ENCODE results near the gene CNTN4. TPM values are rescaled to one million over a fixed set of nuclear protein-coding genes. Genes with fewer than 3 reads are reported as not detected.

The CNTN4 gene
- total and polyA plus RNA-seq, 2 of the 8 experiments (the other 6 are each of a cell fraction or from before 2014, with no cell fraction given), result 0.41 to 2.2 TPM

- H3K27ac ChIP-seq (ENCODE audit: low read depth, low read length), result no peak overlapping the region
- no peak overlapping the region for H4K91ac ChIP-seq (replicated peaks; ENCODE audit: insufficient read length, low read length)
- H3K4me1 ChIP-seq (replicated peaks in 1 of 4; ENCODE audit: control insufficient read depth in 3 of 4, insufficient read depth in 4 of 4, low read length in 3 of 4), result no peaks in the 10 kb centered on the region
- CTCF ChIA-PET (ENCODE audit: partially characterized antibody), result interaction anchor here (0.6 to 4.9 kb wide), 23 partner anchors 8 to 870 kb away, joined by 3 to 23 read pairs (median 3); no protein-coding TSS in a partner anchor
- no peak overlapping the region for H4K8ac ChIP-seq (ENCODE audit: extremely low read depth, insufficient read depth, low read length)
- H3K79me1 ChIP-seq (ENCODE audit: low read depth, low read length), result no peaks in the 10 kb centered on the region
- H2AFZ ChIP-seq (ENCODE audit: low read length), result no peak overlapping the region
- H3K23ac ChIP-seq (ENCODE audit: insufficient read length), result no peak overlapping the region
- no peaks in the 10 kb centered on the region for H3K27me3 ChIP-seq (replicated peaks in 1 of 4; ENCODE audit: control insufficient read depth in 3 of 4, extremely low read depth in 1 of 4, insufficient read depth in 3 of 4, low read length in 3 of 4)
- H4K20me1 ChIP-seq (replicated peaks in 1 of 2; ENCODE audit: control insufficient read depth in 1 of 2, insufficient read depth in 2 of 2, low read length in 2 of 2), result no peaks in the 10 kb centered on the region
- no peak overlapping the region for H3K18ac ChIP-seq (ENCODE audit: extremely low read depth, low read length)
- no peak overlapping the region for H2BK15ac ChIP-seq (ENCODE audit: low read length)
- H3K56ac ChIP-seq (replicated peaks; ENCODE audit: insufficient read length, low read depth, low read length), result no peak overlapping the region
- no peaks in the 10 kb centered on the region for H3K36me3 ChIP-seq (ENCODE audit: control insufficient read depth in 2 of 4, insufficient read depth in 4 of 4, low read length in 3 of 4)
- H2AK5ac ChIP-seq (ENCODE audit: low read depth, low read length), result no peak overlapping the region
- peak; percentile 34 to 40 for TF ChIP-seq RAD21 (IDR thresholded peaks at IDR 0.05 in 1 of 2, conservative IDR thresholded peaks at IDR 0.05 in 1 of 2; ENCODE audit: low read depth in 2 of 2, low read length in 2 of 2)
- no peak for TF ChIP-seq RBBP5 (IDR thresholded peaks at IDR 0.05; ENCODE audit: borderline replicate concordance, low read depth, low read length)
- peak in 2 of 3 experiments; percentile 27 to 56; a peak in 2 of 4 replicates for TF ChIP-seq CTCF (IDR thresholded peaks at IDR 0.05; ENCODE audit: control extremely low read depth in 1 of 3, insufficient read depth in 1 of 3, low read depth in 1 of 3, low read length in 3 of 3)
- no peak overlapping the region for H3K9ac ChIP-seq (replicated peaks in 1 of 4; ENCODE audit: extremely low read depth in 1 of 4, low read depth in 3 of 4, low read length in 3 of 4)
- H3K4me2 ChIP-seq (ENCODE audit: insufficient read depth in 1 of 2, low read depth in 2 of 2, low read length in 2 of 2), result peak overlapping the region in 1 of 2 experiments; percentile 33; a peak in 2 of 4 replicates
- no peak overlapping the region for H3K14ac ChIP-seq (ENCODE audit: insufficient read length)
- H2BK120ac ChIP-seq (replicated peaks; ENCODE audit: low read depth, low read length), result no peak overlapping the region
- no peak overlapping the region for H2BK5ac ChIP-seq (ENCODE audit: low read depth, low read length)
- POLR2A ChIA-PET (ENCODE audit: partially characterized antibody), result no interaction called here
- peak; percentile 71 for FAIRE-seq
- DNase-seq (ENCODE audit: low read depth in 1 of 2, low spot score in 2 of 2), result no peak
- H2BK20ac ChIP-seq (ENCODE audit: low read length), result no peak overlapping the region
- WGBS, 2 experiments (ENCODE audit: extremely low coverage in 1 of 2, insufficient coverage in 1 of 2, insufficient read length in 1 of 2, insufficient replicate concordance in 2 of 2, low coverage in 1 of 2, low lambda C conversion rate in 2 of 2, missing lambda C conversion rate in 1 of 2), result 18% methylated on average over 3 of the region's 3 CpGs; no CpG with 5 or more reads in 1 of the 2 experiments
- no peak overlapping the region for H2BK12ac ChIP-seq (ENCODE audit: low read depth, low read length)
- H3K9me3 ChIP-seq (ENCODE audit: insufficient read depth in 2 of 2, low read depth in 1 of 2, low read length in 1 of 2), result peaks cover 0 to 3% of the 10 kb centered on the region in 2 experiments; a peak in 1 of 4 replicates
- no peak overlapping the region for H3K4me3 ChIP-seq (ENCODE audit: extremely low read depth in 1 of 4, insufficient read depth in 2 of 4, low read depth in 3 of 4, low read length in 4 of 4)
- no peak overlapping the region for H3K4ac ChIP-seq (replicated peaks; ENCODE audit: insufficient read length, low read depth, low read length)
- H4K5ac ChIP-seq (ENCODE audit: insufficient read length, low read depth, low read length), result no peak overlapping the region
- no peaks in the 10 kb centered on the region for H3K23me2 ChIP-seq (ENCODE audit: low read depth, low read length)
- H3K79me2 ChIP-seq (ENCODE audit: control insufficient read depth in 1 of 2, insufficient read depth in 2 of 2, low read length in 2 of 2), result no peaks in the 10 kb centered on the region
Measured at GRCh38 chr3:2166552-2166951, 67.9 kb downstream of the CNTN4 start.
